ENCODE results near the gene SCUBE1.

SCUBE1 gene

DNA sequence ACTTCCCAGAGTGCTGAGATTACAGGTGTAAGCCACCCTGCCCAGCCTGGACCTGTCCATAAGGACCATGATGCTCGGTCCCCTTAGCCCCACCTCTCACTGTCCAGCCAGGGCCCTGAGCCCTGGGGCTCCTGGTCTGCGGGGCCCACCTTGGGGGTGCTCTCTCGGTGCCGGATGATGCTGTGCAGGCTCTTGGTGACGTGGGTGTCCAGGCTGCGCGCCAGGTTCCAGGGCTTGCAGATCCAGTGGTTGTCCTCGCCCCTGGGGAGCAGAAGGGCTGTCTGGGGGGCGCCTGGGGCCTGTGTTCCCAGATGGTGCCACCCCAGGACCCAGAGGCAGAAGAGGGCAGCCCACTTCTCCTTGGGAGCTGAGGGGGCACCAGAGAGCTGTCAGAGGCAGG lies 169.6 kb downstream of the SCUBE1 start:
- TF ChIP-seq, protein P1, sequence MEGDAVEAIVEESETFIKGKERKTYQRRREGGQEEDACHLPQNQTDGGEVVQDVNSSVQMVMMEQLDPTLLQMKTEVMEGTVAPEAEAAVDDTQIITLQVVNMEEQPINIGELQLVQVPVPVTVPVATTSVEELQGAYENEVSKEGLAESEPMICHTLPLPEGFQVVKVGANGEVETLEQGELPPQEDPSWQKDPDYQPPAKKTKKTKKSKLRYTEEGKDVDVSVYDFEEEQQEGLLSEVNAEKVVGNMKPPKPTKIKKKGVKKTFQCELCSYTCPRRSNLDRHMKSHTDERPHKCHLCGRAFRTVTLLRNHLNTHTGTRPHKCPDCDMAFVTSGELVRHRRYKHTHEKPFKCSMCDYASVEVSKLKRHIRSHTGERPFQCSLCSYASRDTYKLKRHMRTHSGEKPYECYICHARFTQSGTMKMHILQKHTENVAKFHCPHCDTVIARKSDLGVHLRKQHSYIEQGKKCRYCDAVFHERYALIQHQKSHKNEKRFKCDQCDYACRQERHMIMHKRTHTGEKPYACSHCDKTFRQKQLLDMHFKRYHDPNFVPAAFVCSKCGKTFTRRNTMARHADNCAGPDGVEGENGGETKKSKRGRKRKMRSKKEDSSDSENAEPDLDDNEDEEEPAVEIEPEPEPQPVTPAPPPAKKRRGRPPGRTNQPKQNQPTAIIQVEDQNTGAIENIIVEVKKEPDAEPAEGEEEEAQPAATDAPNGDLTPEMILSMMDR (conservative IDR thresholded peaks at IDR 0.05), result no peak
- H3K27ac ChIP-seq, result no peak overlapping the region

DNA sequence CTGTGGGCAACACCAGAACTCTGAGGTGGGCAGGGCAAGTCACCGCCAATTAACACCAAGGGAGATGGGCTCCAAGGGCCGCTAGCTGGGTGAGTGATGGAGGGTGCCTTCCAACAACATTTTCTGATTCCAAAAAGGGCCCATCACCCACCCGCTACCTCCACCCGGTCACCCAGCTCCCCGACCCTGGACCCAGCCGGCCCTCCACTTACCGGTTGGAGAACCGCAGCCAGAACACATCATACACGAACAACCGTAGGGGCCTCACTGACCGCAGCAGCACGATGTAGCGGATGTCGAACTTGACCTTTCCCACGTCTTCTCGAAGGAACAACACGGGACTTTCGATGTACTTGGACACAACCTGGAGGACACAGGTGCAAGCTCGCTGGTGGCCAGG lies 171.0 kb downstream of the SCUBE1 start:
- TF ChIP-seq, protein P1 (conservative IDR thresholded peaks at IDR 0.05), result no peak
- H3K27ac ChIP-seq, result no peak overlapping the region

DNA sequence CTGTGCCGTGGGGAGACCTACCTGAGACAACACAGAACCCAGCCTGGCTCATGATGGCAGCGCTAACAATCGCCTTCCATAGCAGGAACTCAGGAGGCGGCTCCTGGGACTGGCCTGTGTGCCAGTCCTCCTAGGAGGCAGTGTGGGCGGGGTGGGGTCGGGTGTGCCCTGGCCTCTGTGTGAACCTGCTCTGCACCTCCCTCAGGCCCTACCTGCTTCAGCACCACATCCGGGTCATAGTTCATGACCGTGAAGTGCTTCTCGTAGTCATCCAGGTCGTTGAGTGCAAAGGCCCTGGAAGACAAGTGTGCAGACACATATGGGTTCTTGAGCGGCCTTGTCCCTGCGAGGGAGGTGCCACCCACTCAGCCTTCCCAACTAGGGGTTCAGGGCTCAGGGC lies 171.6 kb downstream of the SCUBE1 start:
- TF ChIP-seq, protein P1 (conservative IDR thresholded peaks at IDR 0.05), result no peak
- H3K27ac ChIP-seq, result no peak overlapping the region

DNA sequence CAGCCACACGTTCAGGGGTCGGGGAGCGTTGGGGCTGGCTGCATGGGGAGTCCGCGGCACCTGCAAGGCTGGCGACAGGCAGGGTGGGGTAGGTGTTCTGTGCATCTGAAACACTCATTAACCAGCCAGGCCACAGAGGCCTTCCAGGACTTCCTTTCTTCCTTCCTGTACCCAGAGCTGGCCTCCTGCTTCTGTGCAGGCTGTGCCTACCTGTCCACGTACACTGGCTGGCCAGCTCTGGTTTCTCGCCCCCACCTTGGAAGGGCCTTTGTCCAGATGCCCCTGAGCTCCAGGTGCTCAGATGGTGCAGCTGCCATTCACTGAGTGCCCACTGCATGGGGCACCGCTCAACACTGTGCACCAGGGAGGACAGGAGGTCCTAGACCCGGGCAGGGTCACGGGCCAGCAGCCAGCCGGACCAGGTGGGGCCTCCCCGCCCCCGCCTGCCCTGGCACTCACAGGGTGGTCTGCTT lies 172.1 kb downstream of the SCUBE1 start:
- TF ChIP-seq, protein P1 (conservative IDR thresholded peaks at IDR 0.05), result no peak
- H3K27ac ChIP-seq, result no peak overlapping the region

DNA sequence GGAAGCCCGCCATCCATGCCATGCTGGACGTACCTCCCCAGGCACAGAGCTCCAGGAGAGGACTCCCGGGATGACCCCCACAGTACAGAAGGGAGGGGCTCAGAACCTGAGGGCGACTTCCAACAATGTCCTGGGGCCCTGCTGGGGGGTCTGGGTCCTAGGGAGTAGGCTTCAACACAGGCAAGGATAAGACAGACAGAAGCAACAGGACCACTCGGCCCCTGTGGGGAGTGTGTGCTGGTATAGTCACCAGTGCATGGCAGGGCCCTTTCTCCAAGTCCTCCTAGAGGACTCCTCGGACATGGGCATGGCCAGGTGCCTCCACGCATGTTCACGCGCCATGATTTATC lies 173.1 kb downstream of the SCUBE1 start:
- no peak overlapping the region for H3K27ac ChIP-seq
- TF ChIP-seq, protein P1 (conservative IDR thresholded peaks at IDR 0.05), result no peak

DNA sequence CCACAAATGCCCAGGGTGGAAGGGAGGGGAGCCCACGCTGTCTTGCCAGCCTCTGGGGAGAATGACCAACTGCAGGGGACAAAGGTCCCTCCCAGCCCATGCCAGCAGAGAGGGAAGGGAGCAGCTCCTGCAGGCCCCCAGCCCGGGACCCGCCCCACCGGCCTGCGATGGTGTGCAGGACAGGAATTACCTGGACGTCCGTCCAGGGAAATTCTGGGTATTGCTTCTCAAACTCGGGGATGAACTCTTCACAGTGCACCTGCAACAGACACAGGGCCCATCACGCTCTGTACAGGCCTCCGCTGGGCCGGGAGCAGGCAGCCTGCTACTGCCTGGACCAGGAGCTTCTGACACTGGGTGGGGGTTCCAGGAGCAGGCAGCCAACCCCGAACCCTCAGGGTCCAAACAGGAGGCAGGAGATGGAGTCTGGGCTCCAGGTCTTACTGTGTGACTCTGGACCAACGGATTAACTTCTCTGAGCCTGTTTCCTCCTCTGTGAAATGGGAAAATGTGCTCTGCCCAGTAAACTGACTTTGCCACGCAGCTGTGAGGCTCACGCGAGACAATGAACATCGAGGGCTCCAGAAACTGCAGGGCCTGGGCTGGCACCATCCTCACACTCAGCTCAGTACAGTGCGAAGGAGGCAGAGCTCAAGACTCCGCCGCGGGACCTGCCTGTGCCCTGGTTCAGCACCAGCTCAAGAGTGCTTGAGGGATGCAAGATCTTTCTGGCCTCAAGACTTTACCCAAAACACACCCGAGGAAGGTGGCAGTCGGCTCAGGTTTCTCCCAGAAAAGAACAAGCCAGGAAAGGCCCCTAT lies 173.7 kb downstream of the SCUBE1 start:
- TF ChIP-seq, protein P1 (conservative IDR thresholded peaks at IDR 0.05), result no peak
- no peak overlapping the region for H3K27ac ChIP-seq

DNA sequence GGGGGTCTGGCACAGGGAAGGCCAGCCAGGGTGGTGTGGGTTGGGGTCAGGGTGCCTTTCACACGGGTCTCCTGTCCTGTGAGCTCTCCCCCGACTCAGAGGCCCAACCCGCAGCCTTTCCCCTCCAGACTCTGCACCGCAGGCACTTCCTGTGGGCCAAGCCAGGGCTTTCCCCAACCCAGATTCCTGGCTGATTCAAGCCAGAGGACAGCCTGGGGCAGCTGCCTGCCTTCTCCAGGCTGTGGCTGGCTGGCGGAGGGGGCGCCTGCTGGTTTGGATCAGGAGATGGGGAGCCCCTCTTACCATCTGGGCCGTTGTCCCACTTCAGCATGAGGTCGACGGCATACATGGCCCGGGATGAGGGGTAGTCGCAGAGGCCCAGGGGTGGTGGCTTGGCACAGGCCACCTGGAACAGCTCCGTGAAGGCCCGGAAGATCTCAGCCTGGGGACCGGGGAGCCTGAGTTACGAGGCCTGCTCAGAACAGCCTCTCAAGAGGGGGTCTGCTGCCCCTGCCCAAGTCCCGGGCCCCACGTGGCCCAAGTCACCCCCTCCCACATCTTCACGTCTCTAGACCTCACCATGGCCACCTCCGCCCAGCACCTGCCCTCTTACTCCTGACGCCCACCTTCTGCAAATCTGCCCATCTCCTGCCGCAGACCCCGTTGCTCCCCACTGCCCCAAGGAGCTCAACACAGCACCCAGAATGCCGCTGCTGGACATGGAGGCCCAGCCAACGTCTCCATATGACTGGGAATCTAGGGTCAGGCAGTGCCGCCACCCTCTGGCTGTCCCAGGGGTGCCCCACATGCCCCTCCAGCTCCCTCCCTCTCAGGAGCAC lies 174.5 kb downstream of the SCUBE1 start:
- TF ChIP-seq, protein P1 (conservative IDR thresholded peaks at IDR 0.05), result no peak
- no peak overlapping the region for H3K27ac ChIP-seq
